T-cell (primary cell): Measurements from ENCODE around the gene NTM. TPM values are rescaled to one million over a fixed set of nuclear protein-coding genes. Genes with fewer than 3 reads are reported as not detected.

ENCODE experiments used
- ATAC-seq, 4 experiments: fragments of 200-7000 bp in 3 of 4; fragments of 150-1000 bp in 1 of 4; cut with Tn5 transposase; replicated peaks in 1 of 4; 1 replicate in 3 of 4; 2 replicates in 1 of 4; pipeline ENCODE4 v1.10.0; 2021; ENCODE audit warnings: moderate library complexity in 3 of 4, mild to moderate bottlenecking in 2 of 4, moderate number of reproducible peaks in 1 of 4
- CTCF ChIA-PET, 2 donors: fragments of 300-600 bp; sonication (Branson Sonifier 250); formaldehyde crosslinking; loops; one replicate each; lab custom pipeline; 2022; ENCODE audit warnings: antibody characterized with exemption in 2 of 2; lab: Charles Lee
- POLR2A ChIA-PET, 2 donors: fragments of 300-600 bp; sonication (Branson Sonifier 250); formaldehyde crosslinking; loops; one replicate each; lab custom pipeline; 2022; ENCODE audit warnings: antibody characterized with exemption in 2 of 2; lab: Charles Lee
- DNase-seq, 35 experiments: peaks; one replicate each; pipeline versions ENCODE4 v3.0.0 to v3.0.0-alpha.2; 2013 to 2023
- H3K27ac ChIP-seq: one replicate; pipeline ENCODE4 v1.5.1; 2013; ENCODE audit warnings: low read length
- H3K27me3 ChIP-seq, 2 experiments: replicated peaks in 1 of 2; 1 replicate in 1 of 2; 2 replicates in 1 of 2; pipeline versions ENCODE4 v1.6.1 to v1.7.0; 2013; ENCODE audit warnings: low read length in 1 of 2, mixed read lengths in 1 of 2; ENCODE audit not compliant: control insufficient read depth in 2 of 2, insufficient read depth in 2 of 2; ENCODE audit errors: extremely low read depth in 1 of 2
- H3K36me3 ChIP-seq, 2 donors: 1 replicate in 1 of 2; 2 replicates in 1 of 2; pipeline versions ENCODE4 v1.6.1 to v1.7.0; 2013; ENCODE audit warnings: low read length in 1 of 2; ENCODE audit not compliant: control insufficient read depth in 2 of 2, insufficient read depth in 1 of 2; ENCODE audit errors: extremely low read depth in 1 of 2
- H3K4me1 ChIP-seq, 2 experiments: 1 replicate in 1 of 2; 2 replicates in 1 of 2; pipeline versions ENCODE4 v1.6.1 to v1.7.0; 2013; ENCODE audit warnings: low read length in 2 of 2, mixed read lengths in 1 of 2; ENCODE audit not compliant: insufficient read depth in 2 of 2, control insufficient read depth in 1 of 2; ENCODE audit errors: extremely low read depth in 1 of 2
- H3K4me3 ChIP-seq, 2 donors: 1 replicate in 1 of 2; 2 replicates in 1 of 2; pipeline versions ENCODE4 v1.5.1 to v1.7.0; 2013; ENCODE audit warnings: mild to moderate bottlenecking in 2 of 2, low read length in 1 of 2, moderate library complexity in 1 of 2; ENCODE audit not compliant: control insufficient read depth in 1 of 2; ENCODE audit errors: extremely low read depth in 1 of 2
- H3K9me3 ChIP-seq: 2 replicates; pipeline ENCODE4 v1.7.0; 2013
- H3K27ac Mint-ChIP-seq, 2 donors: one replicate each; pipeline ENCODE4 v1.8.0; 2020 to 2021; ENCODE audit warnings: mild to moderate bottlenecking in 2 of 2, mixed read lengths in 2 of 2
- H3K27me3 Mint-ChIP-seq, 2 donors: one replicate each; pipeline ENCODE4 v1.8.0; 2021 to 2022; ENCODE audit warnings: mixed read lengths in 2 of 2
- H3K36me3 Mint-ChIP-seq: one replicate; pipeline ENCODE4 v1.8.0; 2021; ENCODE audit warnings: mixed read lengths
- H3K4me1 Mint-ChIP-seq, 3 donors: one replicate each; pipeline ENCODE4 v1.8.0; 2020 to 2022; ENCODE audit warnings: mixed read lengths in 3 of 3, mild to moderate bottlenecking in 1 of 3
- H3K4me3 Mint-ChIP-seq, 3 donors: one replicate each; pipeline ENCODE4 v1.8.0; 2020 to 2022; ENCODE audit warnings: mild to moderate bottlenecking in 3 of 3, mixed read lengths in 3 of 3, moderate library complexity in 3 of 3
- H3K9me3 Mint-ChIP-seq, 3 donors: one replicate each; pipeline ENCODE4 v1.8.0; 2020 to 2022; ENCODE audit warnings: mixed read lengths in 3 of 3
- WGBS: methylation state at CpG from one replicate; pipeline ENCODE4 v1.1.5; 2013; ENCODE audit warnings: missing lambda C conversion rate; ENCODE audit not compliant: insufficient coverage; 5-methylcytosine and 5-hydroxymethylcytosine counted together
- total RNA-seq, 35 experiments: library from RNA in 6 of 35; stranded (reverse) in 6 of 35; fragments of 120-200 nt in 1 of 35; gene quantifications; one replicate each; pipeline versions ENCODE4 v1.2.1 to v1.2.4 and lab custom pipeline; 2013 to 2026

NTM gene
- total RNA-seq, 5 donors from 2014 or later (not counting 1 experiment from before 2014, with no cell fraction given), result not detected

DNA sequence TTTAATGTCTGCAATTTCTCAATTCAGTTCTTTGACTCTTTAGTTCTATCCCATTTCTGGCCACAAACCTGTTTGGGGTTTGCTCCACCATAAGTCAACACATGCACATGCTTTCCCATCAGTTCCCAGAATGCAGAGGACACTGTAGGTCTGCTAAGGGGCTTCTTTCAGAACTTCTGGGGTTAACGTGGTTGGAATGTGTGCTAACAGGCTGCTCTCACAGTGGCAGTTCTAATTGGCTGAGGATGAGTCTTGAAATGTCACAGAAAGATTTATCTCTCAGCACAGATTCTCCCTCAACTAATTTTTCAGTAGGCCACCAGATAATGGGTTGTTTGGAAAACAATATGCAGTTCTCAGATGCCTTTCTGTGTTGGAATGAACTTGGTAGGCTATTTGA, 703.4 kb downstream of the NTM start:
- Mint-ChIP-seq H3K27ac (no peak overlapping the region), H3K36me3 (no peaks in the 10 kb centered on the region), H3K4me1 (no peaks in the 10 kb centered on the region), H3K27me3 (peaks cover 0 to 3% of the 10 kb centered on the region in 2 donors), H3K4me3 (no peak overlapping the region), H3K9me3 (peaks cover 4 to 10% (median 6%) of the 10 kb centered on the region in 3 donors)
- WGBS, result no CpG with 5 or more reads among the region's 1 CpG
- ATAC-seq (no peak), DNase-seq (no peak)
- Histone ChIP-seq H3K27me3 (no peaks in the 10 kb centered on the region), H3K4me1 (no peaks in the 10 kb centered on the region), H3K27ac (no peak overlapping the region), H3K36me3 (no peaks in the 10 kb centered on the region), H3K4me3 (no peak overlapping the region), H3K9me3 (no peaks in the 10 kb centered on the region)
- POLR2A ChIA-PET, result no interaction called here
- CTCF ChIA-PET, result no interaction called here

DNA sequence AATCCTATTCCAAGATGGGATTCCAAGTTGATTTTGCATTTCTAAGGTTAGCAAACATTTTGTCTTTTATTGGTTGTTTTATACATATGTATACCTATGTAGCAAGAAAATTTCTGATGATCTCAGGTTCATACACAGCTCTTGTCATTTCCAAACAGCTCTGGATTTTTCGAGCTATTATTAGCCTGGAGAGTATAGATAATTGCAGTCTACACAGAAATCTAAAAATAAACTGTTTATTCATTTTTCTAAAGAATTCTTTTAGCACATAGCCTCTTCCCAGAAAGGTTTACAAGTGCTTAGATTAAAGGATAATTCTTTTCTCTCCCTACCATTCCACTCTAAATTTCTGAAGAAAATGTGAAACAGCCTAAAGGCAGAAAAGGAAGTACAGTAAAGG, 705.0 kb downstream of the NTM start:
- ChIA-PET CTCF (interaction anchor here in 1 of 2 donors (0.6 kb wide), 1 partner anchor 1184 kb away, joined by 4 read pairs; no protein-coding TSS in a partner anchor), POLR2A (no interaction called here)
- no peaks in the 10 kb centered on the region for H3K36me3 Mint-ChIP-seq
- peaks cover 0 to 3% of the 10 kb centered on the region in 2 donors for H3K27me3 Mint-ChIP-seq
- Histone ChIP-seq H3K27me3 (no peaks in the 10 kb centered on the region), H3K27ac (no peak overlapping the region), H3K9me3 (no peaks in the 10 kb centered on the region), H3K4me1 (no peaks in the 10 kb centered on the region), H3K36me3 (no peaks in the 10 kb centered on the region), H3K4me3 (no peak overlapping the region)
- no peak for DNase-seq
- H3K9me3 Mint-ChIP-seq, result peaks cover 4 to 6% (median 4%) of the 10 kb centered on the region in 3 donors
- H3K4me1 Mint-ChIP-seq, result no peaks in the 10 kb centered on the region
- ATAC-seq, result no peak
- no peak overlapping the region for H3K27ac Mint-ChIP-seq
- H3K4me3 Mint-ChIP-seq, result no peak overlapping the region
- WGBS, result no CpG with 5 or more reads among the region's 1 CpG

DNA sequence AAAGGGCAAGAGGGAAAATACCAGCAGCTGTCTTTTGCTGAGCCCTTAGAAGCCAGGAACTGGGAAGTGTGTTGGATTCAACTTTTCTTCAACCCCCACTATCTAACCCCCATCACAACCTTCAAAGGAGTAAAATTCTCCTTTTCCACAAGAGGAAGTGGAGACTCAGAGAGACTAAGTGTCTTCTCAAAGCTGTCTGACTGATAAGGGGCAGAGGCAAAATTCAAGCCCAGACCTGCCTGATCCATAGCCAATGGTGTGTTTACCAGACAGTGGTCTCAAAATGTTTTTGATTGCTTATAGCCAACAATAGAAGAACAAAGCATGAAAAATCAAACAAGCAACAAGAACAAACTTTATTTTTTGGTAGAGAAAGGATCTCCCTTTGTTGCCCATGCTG, 707.0 kb downstream of the NTM start:
- DNase-seq (no peak), ATAC-seq (no peak)
- Histone ChIP-seq H3K36me3 (no peaks in the 10 kb centered on the region), H3K27me3 (no peaks in the 10 kb centered on the region), H3K4me1 (no peaks in the 10 kb centered on the region), H3K27ac (no peak overlapping the region), H3K4me3 (no peak overlapping the region), H3K9me3 (no peaks in the 10 kb centered on the region)
- Mint-ChIP-seq H3K36me3 (no peaks in the 10 kb centered on the region), H3K4me1 (no peaks in the 10 kb centered on the region), H3K27ac (no peak overlapping the region), H3K9me3 (peaks cover 2 to 5% (median 3%) of the 10 kb centered on the region in 3 donors), H3K4me3 (no peak overlapping the region), H3K27me3 (peaks cover 0 to under 1% of the 10 kb centered on the region in 2 donors)
- ChIA-PET CTCF (no interaction called here), POLR2A (no interaction called here)

DNA sequence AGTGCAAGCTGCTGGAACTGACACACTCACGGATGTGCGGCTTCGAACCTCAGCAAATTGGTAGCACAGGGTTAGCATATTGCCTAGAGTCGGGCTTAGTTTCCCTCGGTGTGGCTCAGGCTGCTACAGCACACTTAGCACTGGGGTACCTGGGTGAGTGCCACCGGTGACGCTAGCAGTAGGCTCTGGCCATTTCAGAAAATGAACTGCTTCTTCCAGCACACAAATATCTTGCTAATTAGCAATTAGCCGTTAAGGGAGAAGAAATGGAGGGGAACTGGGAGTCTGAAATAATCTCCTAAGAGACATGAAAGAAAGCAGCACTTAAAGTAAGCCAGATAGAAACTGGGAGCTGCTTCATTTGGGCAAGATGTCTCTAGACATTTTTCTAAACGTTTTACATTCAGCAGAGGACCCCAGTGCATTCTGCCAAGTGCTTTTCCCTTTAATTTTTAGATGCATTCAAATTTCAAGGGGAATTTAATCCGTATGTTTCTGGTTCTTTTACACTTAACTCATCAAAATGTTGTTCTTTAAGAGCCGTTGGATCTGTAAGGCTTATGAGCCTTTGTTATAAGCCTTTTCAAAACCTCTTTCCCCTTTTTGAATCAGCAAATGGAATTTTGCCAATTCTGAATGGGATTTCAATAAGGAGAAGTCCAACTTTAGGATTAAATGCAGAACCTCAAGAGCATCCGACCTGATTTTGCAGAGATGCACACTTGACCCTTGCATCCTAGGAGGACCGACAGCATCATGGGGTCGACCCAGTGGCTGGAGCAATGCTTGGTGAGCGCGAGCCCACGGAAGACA, 708.1 kb downstream of the NTM start:
- Histone ChIP-seq H3K27me3 (no peaks in the 10 kb centered on the region), H3K4me1 (no peaks in the 10 kb centered on the region), H3K4me3 (no peak overlapping the region), H3K36me3 (no peaks in the 10 kb centered on the region), H3K9me3 (no peaks in the 10 kb centered on the region), H3K27ac (no peak overlapping the region)
- no peak for DNase-seq
- Mint-ChIP-seq H3K4me3 (no peak overlapping the region), H3K27ac (no peak overlapping the region), H3K27me3 (no peaks in the 10 kb centered on the region), H3K4me1 (no peaks in the 10 kb centered on the region), H3K9me3 (peaks cover 0 to 6% (median 2%) of the 10 kb centered on the region in 3 donors), H3K36me3 (no peaks in the 10 kb centered on the region)
- no peak for ATAC-seq
- ChIA-PET POLR2A (no interaction called here), CTCF (no interaction called here)
- 90% methylated on average over 12 of the region's 17 CpGs for WGBS

DNA sequence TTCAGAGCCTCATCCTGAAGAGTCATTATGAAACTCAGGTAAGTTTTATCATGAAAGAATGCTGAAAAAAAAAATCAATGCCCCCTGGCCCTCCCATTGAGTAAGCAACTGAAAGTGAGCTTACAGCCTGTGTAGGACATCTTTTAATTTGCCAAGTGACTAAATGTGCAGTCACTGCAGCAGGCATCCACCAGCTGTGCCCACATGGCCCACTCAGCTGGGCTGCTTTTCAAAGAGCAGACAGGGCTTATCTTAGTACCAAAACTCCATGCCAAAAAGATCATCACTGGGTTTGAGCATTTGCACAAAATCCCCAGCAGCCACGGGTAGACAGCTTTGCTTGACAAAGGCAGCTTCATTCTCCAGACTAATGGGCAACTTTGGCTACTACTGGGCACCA, 709.7 kb downstream of the NTM start:
- DNase-seq (no peak), ATAC-seq (no peak)
- Mint-ChIP-seq H3K4me1 (no peaks in the 10 kb centered on the region), H3K27ac (no peak overlapping the region), H3K4me3 (no peak overlapping the region), H3K9me3 (peaks cover 0 to 10% (median 6%) of the 10 kb centered on the region in 3 donors), H3K27me3 (no peaks in the 10 kb centered on the region), H3K36me3 (no peaks in the 10 kb centered on the region)
- POLR2A ChIA-PET, result no interaction called here
- Histone ChIP-seq H3K4me1 (no peaks in the 10 kb centered on the region), H3K27ac (no peak overlapping the region), H3K27me3 (no peaks in the 10 kb centered on the region), H3K36me3 (no peaks in the 10 kb centered on the region), H3K4me3 (no peak overlapping the region), H3K9me3 (no peaks in the 10 kb centered on the region)
- WGBS, result 9% methylated on average over 1 of the region's 1 CpG
- CTCF ChIA-PET, result no interaction called here

DNA sequence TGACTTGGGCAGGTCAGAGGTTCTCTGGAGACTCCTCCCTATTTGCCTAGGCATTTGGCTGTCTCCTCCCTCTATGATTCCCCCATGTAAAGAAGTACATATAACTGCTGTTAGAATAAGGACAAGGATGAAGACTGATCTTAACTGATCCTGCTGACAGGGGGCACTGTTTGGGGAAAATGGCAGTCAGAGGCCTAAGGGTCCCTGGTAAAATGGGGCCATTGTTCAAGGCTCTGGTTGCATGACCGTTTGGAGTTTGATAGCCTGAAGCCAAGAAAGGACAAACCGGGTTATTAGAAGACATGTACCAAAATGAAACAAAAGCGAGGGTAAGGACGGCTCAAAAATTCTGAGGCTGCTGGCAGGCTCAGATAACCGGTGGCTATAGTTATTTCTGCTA, 712.2 kb downstream of the NTM start:
- no peak overlapping the region for H3K4me3 ChIP-seq
- WGBS, result 83% methylated on average over 4 of the region's 5 CpGs
- peaks cover 2% of the 10 kb centered on the region for H3K9me3 ChIP-seq
- no peak overlapping the region for H3K27ac ChIP-seq
- H3K27me3 ChIP-seq, result no peaks in the 10 kb centered on the region
- Mint-ChIP-seq H3K4me1 (no peaks in the 10 kb centered on the region), H3K4me3 (no peak overlapping the region), H3K36me3 (no peaks in the 10 kb centered on the region), H3K27me3 (no peaks in the 10 kb centered on the region), H3K27ac (no peak overlapping the region), H3K9me3 (peaks cover 4 to 20% (median 8%) of the 10 kb centered on the region in 3 donors)
- ATAC-seq, result no peak
- H3K36me3 ChIP-seq, result no peaks in the 10 kb centered on the region
- ChIA-PET CTCF (no interaction called here), POLR2A (no interaction called here)
- no peak for DNase-seq
- no peaks in the 10 kb centered on the region for H3K4me1 ChIP-seq
